Sigmoid colon (tissue), 7 donors: ENCODE data around the gene KLHL30. TPM values are rescaled to one million over a fixed set of nuclear protein-coding genes. Genes with fewer than 3 reads are reported as not detected.

ENCODE experiments used
- DNase-seq: peaks from one replicate; pipeline ENCODE4 v3.0.0-alpha.2; 2019
- H3K27ac ChIP-seq, 4 donors: fragments of 200-600 bp; sonication (generic); one replicate each; pipeline ENCODE4 v1.5.1; 2016 to 2019; ENCODE audit warnings: mild to moderate bottlenecking in 1 of 4
- H3K27me3 ChIP-seq, 3 donors: fragments of 200-600 bp; sonication (generic); one replicate each; pipeline ENCODE4 v1.5.1; 2019; ENCODE audit warnings: mild to moderate bottlenecking in 1 of 3
- H3K36me3 ChIP-seq, 4 donors: fragments of 200-600 bp; sonication (generic); one replicate each; pipeline ENCODE4 v1.5.1; 2016 to 2019
- H3K4me1 ChIP-seq, 4 donors: fragments of 200-600 bp; sonication (generic); one replicate each; pipeline ENCODE4 v1.5.1; 2017 to 2019
- H3K4me3 ChIP-seq, 4 donors: fragments of 200-600 bp; sonication (generic); one replicate each; pipeline ENCODE4 v1.5.1; 2017 to 2019; ENCODE audit warnings: mild to moderate bottlenecking in 2 of 4, moderate library complexity in 1 of 4
- H3K9me3 ChIP-seq, 4 donors: fragments of 200-600 bp in 3 of 4; sonication (generic) in 3 of 4; one replicate each; pipeline versions ENCODE4 v1.5.1 to v1.6.1; 2013 to 2019
- EP300 ChIP-seq, 4 donors: sonication (generic); formaldehyde crosslinking; IDR thresholded peaks; one replicate each; pipeline ENCODE4 v1.6.1; 2017; ENCODE audit warnings: antibody characterized with exemption in 4 of 4
- POLR2A ChIP-seq, 2 donors: fragments of 450-650 bp; IDR thresholded peaks; one replicate each; pipeline ENCODE4 v1.6.1; 2016; ENCODE audit warnings: antibody characterized with exemption in 2 of 2, mild to moderate bottlenecking in 2 of 2, moderate library complexity in 2 of 2
- POLR2AphosphoS5 ChIP-seq, 4 donors: sonication (generic); formaldehyde crosslinking; IDR thresholded peaks; one replicate each; pipeline ENCODE4 v1.6.1; 2017; ENCODE audit warnings: antibody characterized with exemption in 4 of 4
- WGBS, 2 donors: extraction: QIAGEN DNeasy Blood & Tissue Kit; methylation state at CpG; one replicate each; pipeline ENCODE4 v1.1.7; 2013; 5-methylcytosine and 5-hydroxymethylcytosine counted together
- intact Hi-C: fragments of 100-400 bp; cut with DNase I; formaldehyde crosslinking; loops from one replicate; pipeline ENCODE4 v1.15.1; 2023
- polyA plus RNA-seq, 3 donors: library from polyadenylated mRNA; stranded (reverse); fragments of 200-250 nt; gene quantifications; one replicate each; pipeline ENCODE4 v1.2.3, GENCODE V29; 2013
- total RNA-seq, 4 donors: library from RNA; depleted of rRNA; stranded (reverse); fragments of >200 nt; gene quantifications; one replicate each; pipeline ENCODE4 v1.1.0, GENCODE V29; 2016
- TF ChIP-seq, protein P1 (sequence below), 4 experiments: fragments of 450-650 bp in 3 of 4; fragments of 200-600 bp in 1 of 4; IDR thresholded peaks; one replicate each; pipeline ENCODE4 v1.5.1; 2016 to 2019; ENCODE audit warnings: antibody characterized with exemption in 4 of 4, mild to moderate bottlenecking in 3 of 4, moderate library complexity in 2 of 4
- donor health status: healthy with polysubstance abuse.
- donor health status: Bipolar disorder and iron deficiency.
- donor health status: healthy.

Gene KLHL30
- total and polyA plus RNA-seq, 7 donors = 0.19 to 3.6 (median 0.71) TPM; not detected in 2

DNA sequence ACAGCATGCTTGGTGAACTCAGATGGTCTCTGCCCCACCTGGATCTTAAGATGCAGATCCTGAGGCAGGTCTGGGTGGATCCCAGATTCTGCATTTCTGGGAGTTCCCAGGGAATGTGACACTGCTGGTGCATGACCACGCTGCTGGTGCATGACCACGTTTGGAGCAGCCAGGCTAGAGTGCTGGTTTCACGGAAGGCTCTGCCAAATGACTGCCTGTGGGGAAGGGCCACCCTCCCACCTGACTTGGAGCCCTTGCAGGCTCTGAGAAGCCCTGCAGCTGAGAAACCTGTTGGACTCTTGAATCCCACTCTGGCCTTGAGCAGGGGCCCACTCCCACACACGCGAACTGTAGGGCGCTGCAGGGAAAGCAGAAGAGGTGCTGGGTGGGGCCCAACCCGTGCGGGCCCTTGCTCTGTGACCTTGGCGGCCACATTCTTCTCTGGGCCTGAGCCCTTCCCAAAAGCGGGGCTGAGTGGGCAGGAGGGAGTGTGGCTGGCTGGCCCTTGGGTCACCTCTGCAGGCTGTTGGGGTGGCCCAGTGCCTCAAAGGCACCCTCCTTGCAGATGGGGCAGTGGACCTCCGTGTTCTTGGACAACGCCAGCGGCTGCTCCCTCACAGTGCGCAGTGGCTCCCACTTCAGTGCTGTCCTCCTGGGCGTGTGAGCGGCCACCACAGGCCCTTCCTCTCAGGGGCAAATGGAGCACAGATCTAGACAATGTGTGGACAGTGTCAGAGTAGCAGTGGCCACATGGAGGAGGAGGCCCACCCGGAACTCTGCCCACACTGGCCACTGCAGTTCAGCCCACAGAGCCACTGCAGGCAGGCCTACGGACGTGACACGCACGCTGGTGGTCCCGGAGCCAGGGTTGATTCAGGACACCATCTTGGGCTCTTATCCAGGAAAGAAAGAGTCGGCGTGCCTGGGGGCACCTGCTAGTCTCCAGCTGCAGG, 28.2 kb downstream of the KLHL30 start:
- peaks cover 9 to 21% (median 16%) of the 10 kb centered on the region in 3 donors for H3K27me3 ChIP-seq
- TF ChIP-seq EP300 (IDR thresholded peaks at IDR 0.05) = no peak
- no peak for TF ChIP-seq POLR2AphosphoS5 (IDR thresholded peaks at IDR 0.05)
- TF ChIP-seq POLR2A (IDR thresholded peaks at IDR 0.05) = no peak
- TF ChIP-seq, protein P1, sequence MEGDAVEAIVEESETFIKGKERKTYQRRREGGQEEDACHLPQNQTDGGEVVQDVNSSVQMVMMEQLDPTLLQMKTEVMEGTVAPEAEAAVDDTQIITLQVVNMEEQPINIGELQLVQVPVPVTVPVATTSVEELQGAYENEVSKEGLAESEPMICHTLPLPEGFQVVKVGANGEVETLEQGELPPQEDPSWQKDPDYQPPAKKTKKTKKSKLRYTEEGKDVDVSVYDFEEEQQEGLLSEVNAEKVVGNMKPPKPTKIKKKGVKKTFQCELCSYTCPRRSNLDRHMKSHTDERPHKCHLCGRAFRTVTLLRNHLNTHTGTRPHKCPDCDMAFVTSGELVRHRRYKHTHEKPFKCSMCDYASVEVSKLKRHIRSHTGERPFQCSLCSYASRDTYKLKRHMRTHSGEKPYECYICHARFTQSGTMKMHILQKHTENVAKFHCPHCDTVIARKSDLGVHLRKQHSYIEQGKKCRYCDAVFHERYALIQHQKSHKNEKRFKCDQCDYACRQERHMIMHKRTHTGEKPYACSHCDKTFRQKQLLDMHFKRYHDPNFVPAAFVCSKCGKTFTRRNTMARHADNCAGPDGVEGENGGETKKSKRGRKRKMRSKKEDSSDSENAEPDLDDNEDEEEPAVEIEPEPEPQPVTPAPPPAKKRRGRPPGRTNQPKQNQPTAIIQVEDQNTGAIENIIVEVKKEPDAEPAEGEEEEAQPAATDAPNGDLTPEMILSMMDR (IDR thresholded peaks at IDR 0.05) = no peak
- H3K36me3 ChIP-seq = peaks cover 0 to 38% (median 5%) of the 10 kb centered on the region in 4 donors
- no peak for DNase-seq
- H3K4me1 ChIP-seq = peaks cover 0 to 42% (median 38%) of the 10 kb centered on the region in 4 donors
- H3K27ac ChIP-seq = no peak overlapping the region
- 84 to 91% methylated on average over 24 of the region's 24 CpGs for WGBS, 2 donors
- no peaks in the 10 kb centered on the region for H3K9me3 ChIP-seq
- intact Hi-C loops = loop anchor here (5.0 kb wide), 1 partner anchor 309 kb away; the partner anchor contains the start of gene RAMP1
- no peak overlapping the region for H3K4me3 ChIP-seq

DNA sequence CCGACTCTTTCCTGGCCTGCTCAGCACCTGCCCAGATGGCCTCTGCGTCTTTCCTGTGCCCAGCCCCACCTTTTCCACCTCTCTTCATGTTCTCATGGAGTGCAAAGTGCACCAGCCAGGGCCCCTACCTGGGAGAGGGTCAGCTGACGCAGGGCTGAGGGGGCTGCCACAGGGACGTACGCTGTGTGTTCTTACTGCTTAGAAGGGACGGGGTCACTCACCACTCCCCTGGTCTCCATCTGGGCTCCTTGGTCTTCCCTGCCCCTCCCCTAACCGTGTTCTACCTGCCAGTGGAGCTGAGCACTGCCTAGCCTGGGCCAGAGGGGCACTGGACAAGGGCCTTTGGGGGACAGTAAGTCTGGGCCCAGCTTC, 28.9 kb downstream of the KLHL30 start:
- Histone ChIP-seq H3K36me3 (peaks cover 0 to 45% (median 9%) of the 10 kb centered on the region in 4 donors), H3K27ac (no peak overlapping the region), H3K4me1 (peaks cover 0 to 42% (median 38%) of the 10 kb centered on the region in 4 donors), H3K27me3 (peaks cover 9 to 21% (median 16%) of the 10 kb centered on the region in 3 donors), H3K4me3 (no peak overlapping the region), H3K9me3 (no peaks in the 10 kb centered on the region)
- 85 to 93% methylated on average over 7 of the region's 7 CpGs for WGBS, 2 donors
- TF ChIP-seq EP300 (IDR thresholded peaks at IDR 0.05) (no peak), POLR2A (IDR thresholded peaks at IDR 0.05) (no peak), POLR2AphosphoS5 (IDR thresholded peaks at IDR 0.05) (no peak)
- TF ChIP-seq, protein P1 (IDR thresholded peaks at IDR 0.05) = no peak
- intact Hi-C loops = loop anchor here (5.0 kb wide), 1 partner anchor 310 kb away; the partner anchor contains the start of gene RAMP1
- no peak for DNase-seq

DNA sequence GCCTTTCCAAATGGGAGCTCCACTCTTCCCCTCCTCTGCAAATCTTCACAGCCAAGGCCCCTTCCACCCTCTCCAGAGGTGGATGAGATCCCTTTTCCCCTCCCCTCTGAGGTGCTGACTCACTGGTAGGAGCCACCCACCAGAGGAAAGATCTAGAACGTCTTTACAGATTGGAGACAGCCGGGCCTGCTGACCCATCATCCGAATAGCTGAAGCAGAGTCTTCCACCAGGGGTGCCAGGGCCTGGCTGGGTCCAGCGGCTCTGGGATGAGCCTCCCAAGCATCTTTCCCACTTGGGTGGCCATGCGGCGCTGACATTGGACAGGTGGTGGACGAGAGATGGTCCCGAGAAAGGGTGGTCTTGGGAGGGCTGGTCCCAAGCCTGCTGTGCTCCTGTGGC, 29.3 kb downstream of the KLHL30 start:
- 84 to 86% methylated on average over 8 of the region's 8 CpGs for WGBS, 2 donors
- H3K36me3 ChIP-seq = peaks cover 3 to 49% (median 13%) of the 10 kb centered on the region in 4 donors

DNA sequence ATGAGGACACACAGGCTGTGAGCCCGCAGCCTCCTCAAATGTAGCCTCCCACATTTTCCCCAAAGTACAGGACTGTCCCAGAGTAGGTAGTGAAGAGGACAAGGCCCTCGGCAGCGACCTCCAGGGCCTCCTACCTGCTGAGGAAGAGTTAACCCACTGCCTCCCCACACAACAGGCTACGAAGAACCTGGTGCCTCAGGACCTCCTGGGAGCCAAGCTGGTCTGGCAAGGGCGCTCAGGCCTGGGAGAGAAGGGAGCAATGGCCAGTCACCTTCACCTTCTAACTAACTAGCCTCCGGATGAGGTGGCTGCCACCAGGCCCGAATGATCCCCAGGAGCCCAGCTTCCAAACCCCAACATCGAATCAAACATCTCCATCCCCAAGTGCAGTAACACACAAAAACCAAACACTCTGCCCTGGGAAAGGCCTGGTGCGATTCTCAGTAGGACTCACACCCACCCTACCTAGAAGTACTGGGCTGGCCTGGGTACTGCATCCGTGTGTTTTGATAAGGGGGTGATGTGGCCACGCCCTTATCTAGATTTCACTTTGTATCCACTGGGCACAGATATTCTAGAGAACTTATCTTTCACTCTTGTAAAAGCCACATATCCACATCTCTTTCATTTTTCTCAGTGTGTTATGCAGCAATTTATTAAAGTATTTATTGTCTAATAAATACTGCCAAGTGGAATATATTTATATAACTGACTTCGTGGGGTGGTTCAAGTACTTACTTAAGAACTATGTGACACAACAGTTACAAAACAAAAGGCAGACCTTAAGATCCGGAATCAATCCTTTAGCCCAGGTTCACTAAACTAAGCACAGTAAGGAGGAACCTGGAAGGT, 30.0 kb downstream of the KLHL30 start:
- H3K27me3 ChIP-seq = peaks cover 9 to 10% (median 10%) of the 10 kb centered on the region in 3 donors
- TF ChIP-seq EP300 (IDR thresholded peaks at IDR 0.05) (no peak), POLR2A (IDR thresholded peaks at IDR 0.05) (no peak), POLR2AphosphoS5 (IDR thresholded peaks at IDR 0.05) (no peak)
- TF ChIP-seq, protein P1 (IDR thresholded peaks at IDR 0.05) = no peak
- no peak overlapping the region for H3K4me3 ChIP-seq
- peak overlapping the region; percentile 23 to 76 (median 65) for H3K27ac ChIP-seq
- WGBS, 2 donors = 88 to 91% methylated on average over 13 of the region's 13 CpGs
- peaks cover 10 to 56% (median 20%) of the 10 kb centered on the region in 4 donors for H3K36me3 ChIP-seq
- peaks cover 0 to 40% (median 36%) of the 10 kb centered on the region in 4 donors for H3K4me1 ChIP-seq
- intact Hi-C loops = loop anchor here (5.0 kb wide), 1 partner anchor 311 kb away; the partner anchor contains the start of gene RAMP1
- no peak for DNase-seq
- no peaks in the 10 kb centered on the region for H3K9me3 ChIP-seq

More for the DNA sequence above, 29.3 kb downstream of the KLHL30 start:
- peaks cover 0 to 42% (median 38%) of the 10 kb centered on the region in 4 donors for H3K4me1 ChIP-seq
- intact Hi-C loops = loop anchor here (5.0 kb wide), 1 partner anchor 310 kb away; the partner anchor contains the start of gene RAMP1
- peaks cover 9 to 16% (median 16%) of the 10 kb centered on the region in 3 donors for H3K27me3 ChIP-seq
- TF ChIP-seq EP300 (IDR thresholded peaks at IDR 0.05) = no peak
- TF ChIP-seq POLR2AphosphoS5 (IDR thresholded peaks at IDR 0.05) = no peak
- TF ChIP-seq, protein P1 (IDR thresholded peaks at IDR 0.05) = no peak
- no peak for TF ChIP-seq POLR2A (IDR thresholded peaks at IDR 0.05)
- H3K4me3 ChIP-seq = no peak overlapping the region
- H3K27ac ChIP-seq = peak overlapping the region in 1 of 4 donors; percentile 55
- no peaks in the 10 kb centered on the region for H3K9me3 ChIP-seq
- peak; percentile 63 for DNase-seq
